Activated CD8-positive, alpha-beta T cell treated with anti-CD3 and anti-CD28 coated beads for 36 hours (primary cell): Measurements from ENCODE around the gene C12orf57. TPM values are rescaled to one million over a fixed set of nuclear protein-coding genes. Genes with fewer than 3 reads are reported as not detected.
A peak's percentile ranks its signal among the peaks of the same experiment; 100 is the strongest.

Experiments
- ATAC-seq: fragments of 200-7000 bp; cut with Tn5 transposase; one replicate; pipeline ENCODE4 v1.10.0; 2021; ENCODE audit warnings: mild to moderate bottlenecking, moderate library complexity
- CTCF ChIA-PET: fragments of 350-600 bp; sonication (Branson Sonifier 250); formaldehyde crosslinking; loops from one replicate; lab custom pipeline; 2021; ENCODE audit warnings: antibody characterized with exemption; lab: Charles Lee
- POLR2A ChIA-PET: fragments of 350-600 bp; sonication (Branson Sonifier 250); formaldehyde crosslinking; loops from one replicate; lab custom pipeline; 2021; ENCODE audit warnings: antibody characterized with exemption; lab: Charles Lee
- DNase-seq: peaks from one replicate; pipeline ENCODE4 v3.0.0-alpha.2; 2020
- H3K27ac Mint-ChIP-seq: one replicate; pipeline ENCODE4 v1.8.0; 2021; ENCODE audit warnings: mild to moderate bottlenecking, mixed read lengths
- H3K27me3 Mint-ChIP-seq: one replicate; pipeline ENCODE4 v1.8.0; 2021; ENCODE audit warnings: mixed read lengths
- H3K36me3 Mint-ChIP-seq: one replicate; pipeline ENCODE4 v1.8.0; 2021; ENCODE audit warnings: low read depth, mixed read lengths
- H3K4me1 Mint-ChIP-seq: one replicate; pipeline ENCODE4 v1.8.0; 2021; ENCODE audit warnings: low read depth, mixed read lengths
- H3K4me3 Mint-ChIP-seq: one replicate; pipeline ENCODE4 v1.8.0; 2021; ENCODE audit warnings: mild to moderate bottlenecking, moderate library complexity, mixed read lengths
- H3K9me3 Mint-ChIP-seq: one replicate; pipeline ENCODE4 v1.8.0; 2021; ENCODE audit warnings: mixed read lengths
- CTCF ChIP-seq: fragments of 200-600 bp; IDR thresholded peaks from one replicate; pipeline ENCODE4 v1.8.0; 2022; ENCODE audit warnings: antibody characterized with exemption, mild to moderate bottlenecking
- intact Hi-C: fragments of 100-400 bp; cut with micrococcal nuclease; formaldehyde crosslinking; loops from one replicate; pipeline ENCODE4 v1.10.0; 2022
- total RNA-seq, 2 experiments: library from RNA; stranded (reverse); gene quantifications; one replicate each; pipeline ENCODE4 v1.2.3, GENCODE V29; 2021

The C12orf57 gene
- total RNA-seq, 2 experiments from 2014 or later, result 226 to 244 TPM

DNA sequence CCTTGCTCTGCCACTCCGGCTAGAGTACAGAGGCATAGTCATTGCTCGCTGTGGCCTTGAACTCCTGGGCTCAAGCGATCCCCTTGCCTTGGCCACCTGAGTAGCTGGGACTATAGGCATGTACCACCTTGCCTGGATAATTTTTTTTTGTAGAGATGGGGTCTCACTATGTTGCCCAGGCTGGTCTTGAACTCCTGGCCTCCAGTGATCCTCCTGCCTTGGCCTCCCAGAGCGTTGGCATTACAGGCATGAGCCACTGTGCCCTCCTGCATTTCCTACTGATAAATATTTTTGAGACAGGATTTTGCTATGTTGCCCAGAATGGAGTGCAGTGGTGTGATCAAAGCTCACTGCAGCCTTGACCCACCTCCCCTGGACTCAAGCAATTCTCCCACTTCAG is 36.3 kb downstream of the C12orf57 start:
- no peaks in the 10 kb centered on the region for H3K27me3 Mint-ChIP-seq
- H3K9me3 Mint-ChIP-seq, result no peaks in the 10 kb centered on the region
- DNase-seq (no peak), ATAC-seq (no peak)
- no peak for TF ChIP-seq CTCF
- CTCF ChIA-PET, result interaction anchor here (0.9 kb wide), 1 partner anchor 44 kb away, joined by 4 read pairs; no protein-coding TSS in a partner anchor
- H3K27ac Mint-ChIP-seq, result peak overlapping the region; percentile 25
- H3K4me3 Mint-ChIP-seq, result no peak overlapping the region
- POLR2A ChIA-PET, result interaction anchor here (0.6 to 3.0 kb wide), 4 partner anchors 9 to 1156 kb away, joined by 3 to 10 read pairs (median 3); partner anchors contain the start of gene LPCAT3
- H3K4me1 Mint-ChIP-seq, result peaks cover 9% of the 10 kb centered on the region
- H3K36me3 Mint-ChIP-seq, result peaks cover 49% of the 10 kb centered on the region
- intact Hi-C loops, result no loop called here

GRCh38 chr12:6980740-6981139 is 36.9 kb downstream of the C12orf57 start:
- TF ChIP-seq CTCF, result no peak
- ATAC-seq, result no peak
- peaks cover 42% of the 10 kb centered on the region for H3K36me3 Mint-ChIP-seq
- CTCF ChIA-PET, result interaction anchor here (0.9 to 1.1 kb wide), 2 partner anchors 16 to 44 kb away, joined by 3 to 4 read pairs; no protein-coding TSS in a partner anchor
- H3K27me3 Mint-ChIP-seq, result no peaks in the 10 kb centered on the region
- H3K4me1 Mint-ChIP-seq, result peaks cover 3% of the 10 kb centered on the region
- H3K27ac Mint-ChIP-seq, result no peak overlapping the region
- POLR2A ChIA-PET, result interaction anchor here (0.9 to 3.0 kb wide), 3 partner anchors 8 to 37 kb away, joined by 3 to 10 read pairs (median 3); partner anchors contain the start of gene LPCAT3
- H3K4me3 Mint-ChIP-seq, result no peak overlapping the region
- no peak for DNase-seq
- H3K9me3 Mint-ChIP-seq, result no peaks in the 10 kb centered on the region
- intact Hi-C loops, result no loop called here

GRCh38 chr12:6981152-6982052 is 37.6 kb downstream of the C12orf57 start:
- intact Hi-C loops, result no loop called here
- H3K4me3 Mint-ChIP-seq, result no peak overlapping the region
- no peak for TF ChIP-seq CTCF
- no peaks in the 10 kb centered on the region for H3K27me3 Mint-ChIP-seq
- H3K4me1 Mint-ChIP-seq, result no peaks in the 10 kb centered on the region
- ChIA-PET CTCF (interaction anchor here (1.1 to 1.6 kb wide), 2 partner anchors 17 to 132 kb away, joined by 3 to 5 read pairs; no protein-coding TSS in a partner anchor), POLR2A (interaction anchor here (0.9 to 3.0 kb wide), 4 partner anchors 9 to 37 kb away, joined by 3 to 10 read pairs (median 4); partner anchors contain the start of gene LPCAT3)
- DNase-seq (no peak), ATAC-seq (no peak)
- peaks cover 37% of the 10 kb centered on the region for H3K36me3 Mint-ChIP-seq
- no peak overlapping the region for H3K27ac Mint-ChIP-seq
- H3K9me3 Mint-ChIP-seq, result no peaks in the 10 kb centered on the region

- CTCF ChIA-PET, result interaction anchor here (1.6 kb wide), 1 partner anchor 131 kb away, joined by 5 read pairs; no protein-coding TSS in a partner anchor
- POLR2A ChIA-PET, result interaction anchor here (1.3 kb wide), 1 partner anchor 35 kb away, joined by 5 read pairs; the partner anchor contains the start of gene LPCAT3
- TF ChIP-seq CTCF, result no peak
These were observed 38.7 kb downstream of the C12orf57 start for GRCh38 chr12:6982532-6982931.

More at GRCh38 chr12:6982532-6982931, 38.7 kb downstream of the C12orf57 start:
- Mint-ChIP-seq H3K4me3 (no peak overlapping the region), H3K4me1 (no peaks in the 10 kb centered on the region), H3K27ac (no peak overlapping the region), H3K36me3 (peaks cover 31% of the 10 kb centered on the region), H3K27me3 (no peaks in the 10 kb centered on the region), H3K9me3 (no peaks in the 10 kb centered on the region)
- ATAC-seq (no peak), DNase-seq (no peak)
- intact Hi-C loops, result no loop called here
